A673 (cell line): ENCODE results near the gene CNTN3. TPM values are rescaled to one million over a fixed set of nuclear protein-coding genes. Genes with fewer than 3 reads are reported as not detected.
A peak's percentile ranks its signal among the peaks of the same experiment; 100 is the strongest.

Source experiments
- Bru-seq: library from RNA; stranded (reverse); fragments of 400-500 nt; gene quantifications from one replicate; lab custom pipeline; 2021; lab: Mats Ljungman, UMichigan
- BruChase-seq, 2 experiments: library from RNA; stranded (reverse); fragments of 400-500 nt; gene quantifications; one replicate each; lab custom pipeline; 2021; lab: Mats Ljungman, UMichigan
- BruUV-seq: library from RNA; stranded (reverse); fragments of 400-500 nt; replicated peaks from 2 replicates; lab custom pipeline; 2021; lab: Mats Ljungman, UMichigan
- CTCF ChIA-PET: fragments of 300-600 bp; sonication (Branson Sonifier 250); formaldehyde crosslinking; loops from one replicate; lab custom pipeline; 2022; ENCODE audit warnings: antibody characterized with exemption; lab: Charles Lee
- POLR2A ChIA-PET: fragments of 300-600 bp; sonication (Branson Sonifier 250); formaldehyde crosslinking; loops from one replicate; lab custom pipeline; 2022; ENCODE audit warnings: antibody characterized with exemption; ENCODE audit not compliant: low non-redundant PET; lab: Charles Lee
- DNase-seq: peaks from one replicate; pipeline ENCODE4 v3.0.0-alpha.2; 2015; ENCODE audit warnings: low spot score
- H3K27ac ChIP-seq: fragments of 200-600 bp; sonication (generic); 2 replicates; pipeline ENCODE4 v1.5.1; 2016; ENCODE audit warnings: mixed run types, low read depth, mild to moderate bottlenecking, mixed read lengths, antibody characterized with exemption, low read length; ENCODE audit not compliant: poor library complexity, severe bottlenecking
- H3K27me3 ChIP-seq: fragments of 200-600 bp; sonication (generic); replicated peaks from 2 replicates; pipeline ENCODE4 v1.6.1; 2017; ENCODE audit warnings: mixed run types, low read depth, mild to moderate bottlenecking, mixed read lengths, antibody characterized with exemption, low read length; ENCODE audit not compliant: insufficient read depth, poor library complexity
- H3K36me3 ChIP-seq: fragments of 200-600 bp; sonication (generic); 2 replicates; pipeline ENCODE4 v1.6.1; 2016; ENCODE audit warnings: mixed run types, mild to moderate bottlenecking, mixed read lengths, antibody characterized with exemption, low read length; ENCODE audit not compliant: insufficient read depth, poor library complexity, severe bottlenecking
- H3K4me1 ChIP-seq: fragments of 200-600 bp; sonication (generic); 2 replicates; pipeline ENCODE4 v1.6.1; 2017; ENCODE audit warnings: mixed run types, mild to moderate bottlenecking, mixed read lengths, antibody characterized with exemption, low read length; ENCODE audit not compliant: insufficient read depth, poor library complexity, severe bottlenecking
- H3K4me3 ChIP-seq: fragments of 200-600 bp; sonication (generic); 2 replicates; pipeline ENCODE4 v1.5.1; 2016; ENCODE audit warnings: low read depth, mixed run types, mild to moderate bottlenecking, mixed read lengths, low read length; ENCODE audit not compliant: poor library complexity, severe bottlenecking
- H3K9me3 ChIP-seq: fragments of 200-600 bp; sonication (generic); 2 replicates; pipeline ENCODE4 v1.6.1; 2016; ENCODE audit warnings: mixed run types, low read depth, mild to moderate bottlenecking, mixed read lengths, antibody characterized with exemption, low read length; ENCODE audit not compliant: poor library complexity, severe bottlenecking
- EZH2 ChIP-seq: fragments of 200-600 bp; sonication (generic); IDR thresholded peaks from 2 replicates; pipeline ENCODE4 v1.6.1; 2017; ENCODE audit warnings: borderline replicate concordance, low read depth, mild to moderate bottlenecking, mixed read lengths, antibody characterized with exemption, low read length; ENCODE audit not compliant: poor library complexity, severe bottlenecking
- intact Hi-C: fragments of 100-400 bp; cut with micrococcal nuclease; formaldehyde crosslinking; loops from one replicate; pipeline ENCODE4 v1.10.0; 2022; ENCODE audit not compliant: unreplicated experiment
- long read RNA-seq: library from polyadenylated mRNA; stranded (forward); transcript quantifications from one replicate; pipeline ENCODE4 v2.0.0, GENCODE V29; 2022
- total RNA-seq: library from RNA; stranded (reverse); gene quantifications from 2 replicates; pipeline ENCODE4 v1.2.3, GENCODE V29; 2021
- TF ChIP-seq, protein P1 (sequence below): fragments of 300-800, 200-600 bp; sonication (generic); conservative IDR thresholded peaks from 2 replicates; pipeline ENCODE4 v1.5.1; 2017; ENCODE audit warnings: low read depth, mild to moderate bottlenecking, antibody characterized with exemption, low read length, moderate library complexity, mixed read lengths

CNTN3 gene
- total RNA-seq (1.7 and 2.6 TPM in 2 replicates), Bru-seq, nascent RNA (percentile 49 among the genes with signal in this experiment), BruChase-seq, experiment 1, labeled RNA remaining after a 2-hour chase (percentile 43 among the genes with signal in this experiment), BruChase-seq, experiment 2, labeled RNA remaining after a 6-hour chase (percentile 31 among the genes with signal in this experiment)
- long read RNA-seq, partial matches to known transcripts, result 2 of 7 reads
- long read RNA-seq, other reads (novel, unspliced or antisense), result 5 of 7 reads

DNA sequence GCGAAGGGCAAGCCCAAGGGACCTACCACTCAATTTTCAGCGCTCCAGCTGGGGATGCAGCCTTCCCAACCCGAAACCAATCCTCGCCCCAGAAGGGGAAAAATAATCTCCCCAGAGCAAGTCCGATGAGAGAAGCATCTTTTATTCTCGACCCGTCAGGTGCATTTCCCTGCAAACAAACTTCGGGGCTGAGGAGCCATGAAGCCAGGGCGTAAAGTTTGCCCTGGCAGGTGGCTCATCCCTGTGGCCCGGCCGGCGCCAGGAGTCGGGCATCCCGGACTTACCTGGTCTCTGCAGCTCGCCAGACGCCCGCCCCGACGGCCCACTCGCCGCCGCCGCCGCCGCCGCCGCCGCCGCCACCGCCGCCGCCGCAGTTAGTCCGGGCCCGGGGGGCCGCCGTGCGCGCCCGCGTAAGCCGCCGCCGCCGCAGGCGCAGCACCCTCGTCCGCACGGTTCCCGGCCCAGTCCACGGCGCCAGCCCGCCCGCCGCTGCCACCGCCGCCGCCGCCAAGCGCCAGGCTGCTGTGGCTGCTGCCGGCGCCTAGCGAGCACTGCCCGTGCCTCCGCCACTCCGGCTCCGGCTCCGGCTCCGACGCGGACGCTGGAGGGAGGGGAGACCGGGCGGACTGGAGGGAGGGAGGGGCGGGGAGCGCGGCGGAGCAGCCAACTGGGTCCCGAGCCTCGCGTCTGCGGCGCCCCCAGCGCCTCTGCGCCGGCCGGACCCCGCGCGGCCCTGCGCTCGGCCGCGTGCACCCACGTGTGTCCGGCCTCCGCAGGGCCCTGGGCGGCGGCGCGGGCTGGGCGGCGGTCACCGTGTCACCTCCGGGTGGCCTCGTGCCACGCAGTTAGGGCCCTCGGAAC is at the start of gene CNTN3:
Gene CNTN3, minus strand, starts transcription at position 553 of the 861 bp plus-strand sequence. CDS start 93,547 bp downstream, outside the sequence.
- DNase-seq, result peak; percentile 29
- TF ChIP-seq, protein P1, sequence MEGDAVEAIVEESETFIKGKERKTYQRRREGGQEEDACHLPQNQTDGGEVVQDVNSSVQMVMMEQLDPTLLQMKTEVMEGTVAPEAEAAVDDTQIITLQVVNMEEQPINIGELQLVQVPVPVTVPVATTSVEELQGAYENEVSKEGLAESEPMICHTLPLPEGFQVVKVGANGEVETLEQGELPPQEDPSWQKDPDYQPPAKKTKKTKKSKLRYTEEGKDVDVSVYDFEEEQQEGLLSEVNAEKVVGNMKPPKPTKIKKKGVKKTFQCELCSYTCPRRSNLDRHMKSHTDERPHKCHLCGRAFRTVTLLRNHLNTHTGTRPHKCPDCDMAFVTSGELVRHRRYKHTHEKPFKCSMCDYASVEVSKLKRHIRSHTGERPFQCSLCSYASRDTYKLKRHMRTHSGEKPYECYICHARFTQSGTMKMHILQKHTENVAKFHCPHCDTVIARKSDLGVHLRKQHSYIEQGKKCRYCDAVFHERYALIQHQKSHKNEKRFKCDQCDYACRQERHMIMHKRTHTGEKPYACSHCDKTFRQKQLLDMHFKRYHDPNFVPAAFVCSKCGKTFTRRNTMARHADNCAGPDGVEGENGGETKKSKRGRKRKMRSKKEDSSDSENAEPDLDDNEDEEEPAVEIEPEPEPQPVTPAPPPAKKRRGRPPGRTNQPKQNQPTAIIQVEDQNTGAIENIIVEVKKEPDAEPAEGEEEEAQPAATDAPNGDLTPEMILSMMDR, result no peak
- TF ChIP-seq EZH2, result no peak
- Histone ChIP-seq H3K4me3 (peak within 1 kb of the TSS; percentile 38), H3K36me3 (no peaks in the 10 kb centered on the region), H3K27me3 (no peaks in the 10 kb centered on the region), H3K4me1 (peaks cover 15% of the 10 kb centered on the region), H3K9me3 (no peaks in the 10 kb centered on the region), H3K27ac (no peak within 1 kb of the TSS)
- POLR2A ChIA-PET, result no interaction called here
- intact Hi-C loops, result no loop called here
- CTCF ChIA-PET, result no interaction called here
- BruUV-seq, result no TSS peak

DNA sequence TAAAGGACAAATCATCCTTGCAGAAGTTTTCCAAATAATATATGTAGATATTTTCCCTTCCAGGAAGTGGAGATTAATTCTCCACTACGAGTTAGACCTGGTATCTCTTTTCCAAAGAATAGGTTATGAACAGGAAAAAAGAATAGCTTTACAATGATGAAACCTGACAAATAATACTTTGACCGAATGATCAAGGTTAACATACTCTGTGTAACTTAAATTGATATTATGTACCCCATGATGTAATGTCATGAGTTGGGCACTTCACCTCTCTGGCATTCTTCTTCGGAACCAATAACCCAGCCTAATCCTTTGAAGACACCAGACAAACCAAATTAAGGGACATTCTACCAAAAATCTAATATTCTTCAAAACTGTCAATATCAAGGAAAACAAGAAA is 48.7 kb upstream of the CNTN3 start:
- BruUV-seq, result no TSS peak
- POLR2A ChIA-PET, result no interaction called here
- H3K27me3 ChIP-seq, result no peaks in the 10 kb centered on the region

DNA sequence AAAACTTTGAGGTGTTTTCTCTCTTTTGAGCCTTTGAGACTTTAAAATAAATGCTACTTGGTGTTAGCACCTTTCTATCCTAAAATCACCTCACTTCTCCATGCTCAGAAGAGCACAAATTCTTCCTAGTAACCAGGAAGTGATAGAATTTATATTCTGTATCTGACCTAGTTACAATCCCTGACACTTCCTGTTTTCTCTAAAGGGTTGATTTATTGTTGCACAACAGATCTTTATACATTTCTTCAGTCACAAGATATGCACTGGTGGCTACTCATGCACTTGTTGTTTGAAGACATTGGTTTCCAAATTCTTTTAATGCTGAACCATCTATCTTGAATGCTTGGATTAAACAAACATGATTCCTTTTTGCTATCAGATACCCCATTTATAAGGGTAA is 47.2 kb upstream of the CNTN3 start:
- POLR2A ChIA-PET, result no interaction called here
- CTCF ChIA-PET, result no interaction called here
- no peaks in the 10 kb centered on the region for H3K4me1 ChIP-seq
- no peaks in the 10 kb centered on the region for H3K27me3 ChIP-seq
- TF ChIP-seq, protein P1, result no peak
- TF ChIP-seq EZH2, result no peak
- H3K27ac ChIP-seq, result no peak overlapping the region
- no peaks in the 10 kb centered on the region for H3K36me3 ChIP-seq
- H3K4me3 ChIP-seq, result no peak overlapping the region
- BruUV-seq, result no TSS peak
- no peaks in the 10 kb centered on the region for H3K9me3 ChIP-seq
- intact Hi-C loops, result no loop called here
- DNase-seq, result no peak

More for the DNA sequence above, 48.7 kb upstream of the CNTN3 start:
- TF ChIP-seq, protein P1, result no peak
- no peak for TF ChIP-seq EZH2
- CTCF ChIA-PET, result no interaction called here
- Histone ChIP-seq H3K27ac (no peak overlapping the region), H3K36me3 (no peaks in the 10 kb centered on the region), H3K4me1 (no peaks in the 10 kb centered on the region), H3K4me3 (no peak overlapping the region), H3K9me3 (no peaks in the 10 kb centered on the region)
- DNase-seq, result no peak
- intact Hi-C loops, result no loop called here
